GM23248 (cell line): ENCODE data around the gene CDH4. TPM values are rescaled to one million over a fixed set of nuclear protein-coding genes. Genes with fewer than 3 reads are reported as not detected.

Experiments used
- DNase-seq: peaks from one replicate; pipeline ENCODE4 v3.0.0-alpha.2; 2015
- H2AFZ ChIP-seq: fragments of 200-600 bp; sonication (generic); 2 replicates; pipeline ENCODE4 v1.6.1; 2016; ENCODE audit warnings: antibody characterized with exemption
- H3F3A ChIP-seq: fragments of 200-600 bp; sonication (generic); 2 replicates; pipeline ENCODE4 v1.6.1; 2016; ENCODE audit warnings: mild to moderate bottlenecking, antibody characterized with exemption, mixed run types; ENCODE audit not compliant: insufficient read depth
- H3K27ac ChIP-seq: fragments of 200-600 bp; sonication (generic); 2 replicates; pipeline ENCODE4 v1.5.1; 2016; ENCODE audit warnings: mild to moderate bottlenecking
- H3K27me3 ChIP-seq: fragments of 200-600 bp; sonication (generic); replicated peaks from 2 replicates; pipeline ENCODE4 v1.6.1; 2016; ENCODE audit warnings: mild to moderate bottlenecking; ENCODE audit not compliant: insufficient read depth
- H3K36me3 ChIP-seq: fragments of 200-600 bp; sonication (generic); 2 replicates; pipeline ENCODE4 v1.6.1; 2016; ENCODE audit warnings: low read depth, mild to moderate bottlenecking
- H3K4me1 ChIP-seq: fragments of 200-600 bp; sonication (generic); 2 replicates; pipeline ENCODE4 v1.6.1; 2016; ENCODE audit warnings: mild to moderate bottlenecking; ENCODE audit not compliant: insufficient read depth
- H3K4me2 ChIP-seq: fragments of 200-600 bp; sonication (generic); one replicate; pipeline ENCODE4 v1.6.1; 2016; ENCODE audit warnings: mild to moderate bottlenecking; ENCODE audit not compliant: unreplicated experiment
- H3K4me3 ChIP-seq: fragments of 200-600 bp; sonication (generic); 2 replicates; pipeline ENCODE4 v1.5.1; 2016; ENCODE audit warnings: mild to moderate bottlenecking
- H3K79me2 ChIP-seq: fragments of 200-600 bp; sonication (generic); 2 replicates; pipeline ENCODE4 v1.6.1; 2016; ENCODE audit warnings: mild to moderate bottlenecking; ENCODE audit not compliant: insufficient read depth
- H3K9ac ChIP-seq: fragments of 200-600 bp; sonication (generic); 2 replicates; pipeline ENCODE4 v1.6.1; 2016; ENCODE audit warnings: mild to moderate bottlenecking
- H3K9me2 ChIP-seq: fragments of 200-600 bp; sonication (generic); 2 replicates; pipeline ENCODE4 v1.6.1; 2016; ENCODE audit warnings: mixed run types, mild to moderate bottlenecking, moderate library complexity; ENCODE audit not compliant: insufficient read depth
- H3K9me3 ChIP-seq: fragments of 200-600 bp; sonication (generic); one replicate; pipeline ENCODE4 v1.6.1; 2017; ENCODE audit warnings: low read depth
- H4K20me1 ChIP-seq: fragments of 200-600 bp; sonication (generic); 2 replicates; pipeline ENCODE4 v1.6.0; 2016; ENCODE audit not compliant: insufficient read depth
- EZH2 ChIP-seq: fragments of 200-600 bp; sonication (generic); IDR thresholded peaks from 2 replicates; pipeline ENCODE4 v1.6.1; 2018; ENCODE audit warnings: antibody characterized with exemption, mild to moderate bottlenecking; ENCODE audit not compliant: insufficient read depth, poor library complexity, severe bottlenecking
- EZH2phosphoT487 ChIP-seq: fragments of 200-600 bp; sonication (generic); IDR thresholded peaks from 2 replicates; pipeline ENCODE4 v1.6.1; 2018; ENCODE audit warnings: antibody characterized with exemption, moderate library complexity, mild to moderate bottlenecking, low read depth; ENCODE audit not compliant: insufficient read depth
- WGBS, 2 experiments: methylation state at CpG; one replicate each; pipeline ENCODE4 v1.1.6; 2015 to 2017; ENCODE audit warnings: low lambda C conversion rate in 2 of 2, low coverage in 1 of 2; ENCODE audit errors: missing lambda C conversion rate in 2 of 2; 5-methylcytosine and 5-hydroxymethylcytosine counted together
- in situ Hi-C: fragments of 300-500 bp; cut with MboI; formaldehyde crosslinking; loops from 2 replicates; pipeline ENCODE4 v1.15.0; 2020
- polyA plus RNA-seq: library from polyadenylated mRNA; unstranded; fragments of >200 nt; fragmentation: Nextera tagmentation; extraction: Ambion mirVana; gene quantifications from 2 replicates; pipeline ENCODE4 v1.2.1, GENCODE V29; 2016
- total RNA-seq: library from RNA; depleted of rRNA; stranded (reverse); fragments of >200 nt; shearing (Covaris generic); gene quantifications from 2 replicates; pipeline ENCODE4 v1.2.3, GENCODE V29; 2014

CDH4 gene
- total and polyA plus RNA-seq, 2 experiments from 2014 or later = 1.1 to 3.9 TPM

GRCh38 chr20:61735503-61735785 is 483.4 kb downstream of the CDH4 start:
- H2AFZ ChIP-seq = no peak overlapping the region
- TF ChIP-seq EZH2phosphoT487 = no peak
- TF ChIP-seq EZH2 = no peak
- no peak overlapping the region for H3K27ac ChIP-seq
- no peaks in the 10 kb centered on the region for H3K9me3 ChIP-seq
- no peaks in the 10 kb centered on the region for H4K20me1 ChIP-seq
- no peak for DNase-seq
- no peaks in the 10 kb centered on the region for H3K27me3 ChIP-seq
- H3K4me2 ChIP-seq = no peak overlapping the region
- in situ Hi-C loops = no loop called here
- WGBS, 2 experiments = 30 to 46% methylated on average over 11 of the region's 11 CpGs
- H3K79me2 ChIP-seq = no peaks in the 10 kb centered on the region
- no peaks in the 10 kb centered on the region for H3K4me1 ChIP-seq
- H3K36me3 ChIP-seq = no peaks in the 10 kb centered on the region
- no peaks in the 10 kb centered on the region for H3F3A ChIP-seq
- no peaks in the 10 kb centered on the region for H3K9me2 ChIP-seq
- no peak overlapping the region for H3K4me3 ChIP-seq
- H3K9ac ChIP-seq = no peak overlapping the region

DNA sequence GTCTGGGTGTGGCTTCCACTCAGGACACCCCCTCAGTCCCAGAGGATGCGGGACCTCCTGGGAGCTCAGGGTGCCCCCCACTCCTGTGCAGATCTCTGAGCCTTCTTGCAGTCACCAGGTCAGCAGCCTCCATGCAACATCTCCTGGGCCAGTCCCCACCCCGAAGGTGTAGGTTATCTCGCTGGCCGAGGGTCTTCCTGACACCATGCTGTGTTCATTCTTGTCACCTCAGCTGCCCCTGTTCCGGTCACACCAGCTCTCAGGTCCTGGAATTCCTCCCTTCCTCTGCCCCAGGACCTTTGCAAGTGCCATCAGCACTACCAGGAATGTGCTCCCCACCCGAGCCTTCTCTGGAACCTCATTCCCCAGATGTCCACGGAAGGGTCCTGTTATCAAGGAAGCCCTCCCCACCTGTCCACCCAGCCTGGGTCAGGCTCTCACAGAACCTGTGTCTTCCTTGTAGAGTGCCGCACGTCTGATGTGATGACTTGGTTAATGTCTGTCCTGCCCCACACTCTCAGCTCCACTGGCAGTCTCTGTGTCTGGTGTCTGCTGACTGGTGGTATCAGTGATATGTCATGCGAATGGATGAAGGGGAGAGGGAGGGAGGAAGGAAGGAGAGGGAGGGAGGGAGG is 484.1 kb downstream of the CDH4 start:
- Histone ChIP-seq H3K4me2 (no peak overlapping the region), H2AFZ (no peak overlapping the region), H3F3A (no peaks in the 10 kb centered on the region), H3K36me3 (no peaks in the 10 kb centered on the region), H3K4me3 (no peak overlapping the region), H3K27ac (no peak overlapping the region), H3K9me3 (no peaks in the 10 kb centered on the region), H3K4me1 (no peaks in the 10 kb centered on the region), H3K27me3 (no peaks in the 10 kb centered on the region), H3K79me2 (no peaks in the 10 kb centered on the region), H3K9me2 (no peaks in the 10 kb centered on the region), H4K20me1 (no peaks in the 10 kb centered on the region), H3K9ac (no peak overlapping the region)
- TF ChIP-seq EZH2 (no peak), EZH2phosphoT487 (no peak)
- no peak for DNase-seq
- in situ Hi-C loops = no loop called here
- WGBS, 2 experiments = 14 to 20% methylated on average over 10 of the region's 10 CpGs

- Histone ChIP-seq H3K9me3 (no peaks in the 10 kb centered on the region), H2AFZ (no peak overlapping the region), H3K4me2 (no peak overlapping the region), H3F3A (no peaks in the 10 kb centered on the region), H3K79me2 (no peaks in the 10 kb centered on the region), H3K9me2 (no peaks in the 10 kb centered on the region), H3K4me1 (no peaks in the 10 kb centered on the region), H3K36me3 (no peaks in the 10 kb centered on the region), H3K27me3 (no peaks in the 10 kb centered on the region), H4K20me1 (no peaks in the 10 kb centered on the region), H3K4me3 (no peak overlapping the region), H3K27ac (no peak overlapping the region), H3K9ac (no peak overlapping the region)
- TF ChIP-seq EZH2phosphoT487 = no peak
- no peak for TF ChIP-seq EZH2
- 38 to 43% methylated on average over 14 of the region's 14 CpGs for WGBS, 2 experiments
- in situ Hi-C loops = no loop called here
- DNase-seq = no peak
Measured at GRCh38 chr20:61736751-61737310, 484.8 kb downstream of the CDH4 start.

DNA sequence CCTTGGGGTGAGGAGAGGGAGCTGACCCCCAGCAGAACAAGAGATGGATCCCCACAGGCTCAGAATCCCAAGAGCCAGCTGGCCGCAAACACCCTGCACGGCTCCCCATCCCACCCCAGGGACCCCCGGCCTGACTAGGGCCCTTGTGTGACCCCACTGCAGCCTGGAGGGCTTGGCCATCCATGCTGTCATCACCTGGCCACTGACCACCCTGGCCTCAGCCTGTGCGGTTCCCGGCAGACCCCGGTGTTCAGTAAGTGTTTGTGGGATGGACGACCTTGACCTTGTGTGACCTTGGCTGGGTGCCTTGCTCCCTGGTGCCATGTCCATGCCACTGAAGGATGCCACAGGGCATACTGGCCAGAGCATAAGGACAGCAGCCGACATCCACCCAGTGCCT is 485.3 kb downstream of the CDH4 start:
- Histone ChIP-seq H3F3A (no peaks in the 10 kb centered on the region), H3K9ac (no peak overlapping the region), H3K27ac (no peak overlapping the region), H3K27me3 (no peaks in the 10 kb centered on the region), H3K9me2 (no peaks in the 10 kb centered on the region), H3K9me3 (no peaks in the 10 kb centered on the region), H3K4me3 (no peak overlapping the region), H3K36me3 (no peaks in the 10 kb centered on the region), H3K4me1 (no peaks in the 10 kb centered on the region), H4K20me1 (no peaks in the 10 kb centered on the region), H3K4me2 (no peak overlapping the region), H3K79me2 (no peaks in the 10 kb centered on the region), H2AFZ (no peak overlapping the region)
- DNase-seq = no peak
- 59 to 77% methylated on average over 5 to 8 of the region's 8 CpGs for WGBS, 2 experiments
- in situ Hi-C loops = no loop called here
- no peak for TF ChIP-seq EZH2
- no peak for TF ChIP-seq EZH2phosphoT487
